ENCODE results near the gene BEST1.

- TF ChIP-seq REST (IDR thresholded peaks at IDR 0.05): no peak
- TF ChIP-seq MAFK (IDR thresholded peaks at IDR 0.05; ENCODE audit: partially characterized antibody): no peak
- TF ChIP-seq ESRRA (IDR thresholded peaks at IDR 0.05; ENCODE audit: borderline replicate concordance, low read length): no peak
- TF ChIP-seq POLR2A (IDR thresholded peaks at IDR 0.05; ENCODE audit: low read length): no peak
- no peak for TF ChIP-seq MAX (IDR thresholded peaks at IDR 0.05)
- no peak for TF ChIP-seq CTCF (IDR thresholded peaks at IDR 0.05)
- no peak for TF ChIP-seq CEBPB (IDR thresholded peaks at IDR 0.05)
- no peak for TF ChIP-seq EHMT2 (IDR thresholded peaks at IDR 0.05; ENCODE audit: low read depth)
- TF ChIP-seq RFX5 (IDR thresholded peaks at IDR 0.05): no peak
- no peak for TF ChIP-seq EP300 (IDR thresholded peaks at IDR 0.05)
- TF ChIP-seq NR3C1 (IDR thresholded peaks at IDR 0.05): no peak
Observed at GRCh38 chr11:61935861-61936260, 14.3 kb upstream of the BEST1 start.

All from A549 (cell line).